PFSK-1 (cell line): ENCODE results near the gene ERICH2.

Experiments used
- FOXP2 ChIP-seq: optimal IDR thresholded peaks from 2 replicates; pipeline ENCODE3; 2011; ENCODE audit warnings: borderline replicate concordance, control low read depth, inconsistent platforms; ENCODE audit not compliant: insufficient read depth; ENCODE audit errors: extremely low read length, extremely low read depth
- POLR2AphosphoS5 ChIP-seq: IDR thresholded peaks from 2 replicates; pipeline ENCODE4 v1.6.1; 2012; ENCODE audit warnings: low read depth, mild to moderate bottlenecking, control low read depth, low read length, moderate library complexity
- SIN3A ChIP-seq: IDR thresholded peaks from 2 replicates; pipeline ENCODE4 v1.6.1; 2012; ENCODE audit warnings: mild to moderate bottlenecking, low read length, moderate library complexity, borderline replicate concordance; ENCODE audit not compliant: insufficient read depth
- TAF1 ChIP-seq: IDR thresholded peaks from 2 replicates; pipeline ENCODE4 v1.6.1; 2012; ENCODE audit warnings: low read length, control low read depth, borderline replicate concordance; ENCODE audit not compliant: insufficient read depth
- TF ChIP-seq, protein P1 (sequence below), 2 experiments: IDR thresholded peaks; 2 replicates each; pipeline versions ENCODE4 v1.6.1 to v1.8.0; 2011 to 2012; ENCODE audit warnings: low read depth in 2 of 2, low read length in 2 of 2, control low read depth in 1 of 2, inconsistent platforms in 1 of 2, mild to moderate bottlenecking in 1 of 2, moderate library complexity in 1 of 2; ENCODE audit not compliant: insufficient read depth in 1 of 2

DNA sequence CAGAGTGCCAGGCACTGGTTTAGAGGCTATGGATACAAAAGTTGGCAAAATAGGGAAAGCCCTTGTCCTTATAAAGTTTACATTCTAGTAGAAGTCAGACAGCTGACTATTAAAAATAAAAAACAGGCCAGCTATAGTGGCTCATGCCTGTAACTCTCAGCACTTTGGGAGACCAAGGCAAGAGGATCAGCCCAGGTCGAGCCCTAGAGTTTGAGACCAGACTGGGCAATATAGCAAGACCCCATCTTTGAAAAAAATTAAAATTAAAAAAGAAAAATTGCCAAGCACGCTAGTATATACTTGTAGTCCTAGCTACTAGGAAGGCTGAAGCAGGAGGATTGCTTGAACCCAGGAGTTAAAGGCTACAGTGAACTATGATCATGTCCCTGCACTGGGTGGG, 12.5 kb downstream of the ERICH2 start:
- no peak for TF ChIP-seq TAF1
- TF ChIP-seq, protein P1, sequence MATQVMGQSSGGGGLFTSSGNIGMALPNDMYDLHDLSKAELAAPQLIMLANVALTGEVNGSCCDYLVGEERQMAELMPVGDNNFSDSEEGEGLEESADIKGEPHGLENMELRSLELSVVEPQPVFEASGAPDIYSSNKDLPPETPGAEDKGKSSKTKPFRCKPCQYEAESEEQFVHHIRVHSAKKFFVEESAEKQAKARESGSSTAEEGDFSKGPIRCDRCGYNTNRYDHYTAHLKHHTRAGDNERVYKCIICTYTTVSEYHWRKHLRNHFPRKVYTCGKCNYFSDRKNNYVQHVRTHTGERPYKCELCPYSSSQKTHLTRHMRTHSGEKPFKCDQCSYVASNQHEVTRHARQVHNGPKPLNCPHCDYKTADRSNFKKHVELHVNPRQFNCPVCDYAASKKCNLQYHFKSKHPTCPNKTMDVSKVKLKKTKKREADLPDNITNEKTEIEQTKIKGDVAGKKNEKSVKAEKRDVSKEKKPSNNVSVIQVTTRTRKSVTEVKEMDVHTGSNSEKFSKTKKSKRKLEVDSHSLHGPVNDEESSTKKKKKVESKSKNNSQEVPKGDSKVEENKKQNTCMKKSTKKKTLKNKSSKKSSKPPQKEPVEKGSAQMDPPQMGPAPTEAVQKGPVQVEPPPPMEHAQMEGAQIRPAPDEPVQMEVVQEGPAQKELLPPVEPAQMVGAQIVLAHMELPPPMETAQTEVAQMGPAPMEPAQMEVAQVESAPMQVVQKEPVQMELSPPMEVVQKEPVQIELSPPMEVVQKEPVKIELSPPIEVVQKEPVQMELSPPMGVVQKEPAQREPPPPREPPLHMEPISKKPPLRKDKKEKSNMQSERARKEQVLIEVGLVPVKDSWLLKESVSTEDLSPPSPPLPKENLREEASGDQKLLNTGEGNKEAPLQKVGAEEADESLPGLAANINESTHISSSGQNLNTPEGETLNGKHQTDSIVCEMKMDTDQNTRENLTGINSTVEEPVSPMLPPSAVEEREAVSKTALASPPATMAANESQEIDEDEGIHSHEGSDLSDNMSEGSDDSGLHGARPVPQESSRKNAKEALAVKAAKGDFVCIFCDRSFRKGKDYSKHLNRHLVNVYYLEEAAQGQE (IDR thresholded peaks at IDR 0.05; ENCODE audit: insufficient read depth in 1 of 2, low read depth in 2 of 2, low read length in 2 of 2) = no peak
- no peak for TF ChIP-seq SIN3A
- TF ChIP-seq POLR2AphosphoS5 = no peak
- TF ChIP-seq FOXP2 = no peak
